Urinary bladder (tissue), 4 donors: Measurements from ENCODE around the gene RASAL2. TPM values are rescaled to one million over a fixed set of nuclear protein-coding genes. Genes with fewer than 3 reads are reported as not detected.

Experiments used
- DNase-seq: peaks from one replicate; pipeline ENCODE4 v3.0.0-alpha.2; 2015; ENCODE audit errors: extremely low spot score
- H3K27ac ChIP-seq: one replicate; pipeline ENCODE4 v1.5.1; 2013; ENCODE audit warnings: low read depth, mild to moderate bottlenecking, moderate library complexity
- H3K36me3 ChIP-seq: one replicate; pipeline ENCODE4 v1.6.1; 2013; ENCODE audit warnings: mild to moderate bottlenecking, moderate library complexity; ENCODE audit not compliant: insufficient read depth
- H3K4me1 ChIP-seq: one replicate; pipeline ENCODE4 v1.6.1; 2013; ENCODE audit warnings: mild to moderate bottlenecking, moderate library complexity; ENCODE audit not compliant: insufficient read depth
- H3K4me3 ChIP-seq: one replicate; pipeline ENCODE4 v1.5.1; 2013; ENCODE audit warnings: low read depth, low read length
- WGBS: extraction: QIAGEN DNeasy Blood & Tissue Kit; methylation state at CpG from one replicate; pipeline ENCODE4 v1.1.7; 2013; 5-methylcytosine and 5-hydroxymethylcytosine counted together
- polyA plus RNA-seq: library from polyadenylated mRNA; stranded (reverse); fragments of 200-250 nt; gene quantifications from one replicate; pipeline ENCODE4 v1.2.3, GENCODE V29; 2013
- total RNA-seq: library from RNA; depleted of rRNA; stranded (reverse); fragments of >200 nt; gene quantifications from one replicate; pipeline ENCODE4 v1.2.3, GENCODE V29; 2014
- donor health status: healthy with polysubstance abuse.
- donor health status: healthy.

RASAL2 gene
- 29.2 TPM for total RNA-seq
- polyA plus RNA-seq, result 8.8 TPM

- H3K27ac ChIP-seq, result peak within 1 kb of the TSS; percentile 76
- H3K4me1 ChIP-seq, result no peaks in the 10 kb centered on the region
- peak within 1 kb of the TSS; percentile 88 for H3K4me3 ChIP-seq
- H3K36me3 ChIP-seq, result no peaks in the 10 kb centered on the region
- peak; percentile 7 for DNase-seq
- WGBS, result under 1% methylated on average over 81 of the region's 82 CpGs
Observed at GRCh38 chr1:178093951-178094738, at the start of gene RASAL2. RASAL2 (plus strand) TSS chr1:178094104; CDS start chr1:178094493, 389 bp downstream.

- WGBS, result 68% methylated on average over 1 of the region's 1 CpG
- Histone ChIP-seq H3K27ac (no peak overlapping the region), H3K4me1 (no peaks in the 10 kb centered on the region), H3K36me3 (no peaks in the 10 kb centered on the region), H3K4me3 (no peak overlapping the region)
- DNase-seq, result no peak
Observed at GRCh38 chr1:178046591-178047270, 47.2 kb upstream of the RASAL2 start.

- no peak for DNase-seq
- Histone ChIP-seq H3K36me3 (no peaks in the 10 kb centered on the region), H3K27ac (no peak overlapping the region), H3K4me3 (no peak overlapping the region), H3K4me1 (no peaks in the 10 kb centered on the region)
- WGBS, result 67% methylated on average over 2 of the region's 2 CpGs
Observed at GRCh38 chr1:178047403-178048093, 46.4 kb upstream of the RASAL2 start.

GRCh38 chr1:178048426-178048825 is 45.5 kb upstream of the RASAL2 start:
- no peak overlapping the region for H3K27ac ChIP-seq
- no peak for DNase-seq
- no peaks in the 10 kb centered on the region for H3K4me1 ChIP-seq
- WGBS, result 96% methylated on average over 1 of the region's 1 CpG
- no peaks in the 10 kb centered on the region for H3K36me3 ChIP-seq
- H3K4me3 ChIP-seq, result no peak overlapping the region

- H3K4me1 ChIP-seq, result no peaks in the 10 kb centered on the region
- no peaks in the 10 kb centered on the region for H3K36me3 ChIP-seq
- H3K4me3 ChIP-seq, result no peak overlapping the region
- no peak for DNase-seq
- H3K27ac ChIP-seq, result no peak overlapping the region
Observed at GRCh38 chr1:178048883-178049282, 45.0 kb upstream of the RASAL2 start.

- Histone ChIP-seq H3K4me1 (no peaks in the 10 kb centered on the region), H3K4me3 (no peak overlapping the region), H3K36me3 (no peaks in the 10 kb centered on the region), H3K27ac (no peak overlapping the region)
- DNase-seq, result no peak
- 93% methylated on average over 6 of the region's 6 CpGs for WGBS
Observed at GRCh38 chr1:178050084-178050483, 43.8 kb upstream of the RASAL2 start.

- DNase-seq, result no peak
- Histone ChIP-seq H3K36me3 (no peaks in the 10 kb centered on the region), H3K4me1 (no peaks in the 10 kb centered on the region), H3K27ac (no peak overlapping the region), H3K4me3 (no peak overlapping the region)
- 28% methylated on average over 3 of the region's 3 CpGs for WGBS
Observed at GRCh38 chr1:178051071-178051470, 42.8 kb upstream of the RASAL2 start.

GRCh38 chr1:178052650-178053461 is 41.0 kb upstream of the RASAL2 start:
- DNase-seq, result no peak
- no peak overlapping the region for H3K27ac ChIP-seq
- H3K4me3 ChIP-seq, result no peak overlapping the region
- H3K36me3 ChIP-seq, result no peaks in the 10 kb centered on the region
- H3K4me1 ChIP-seq, result no peaks in the 10 kb centered on the region
- 58% methylated on average over 10 of the region's 10 CpGs for WGBS

GRCh38 chr1:178055093-178055492 is 38.8 kb upstream of the RASAL2 start:
- Histone ChIP-seq H3K27ac (no peak overlapping the region), H3K36me3 (no peaks in the 10 kb centered on the region), H3K4me3 (no peak overlapping the region), H3K4me1 (no peaks in the 10 kb centered on the region)
- WGBS, result 35% methylated on average over 5 of the region's 5 CpGs
- DNase-seq, result no peak

GRCh38 chr1:178055779-178056471 is 38.0 kb upstream of the RASAL2 start:
- no peak for DNase-seq
- 67% methylated on average over 8 of the region's 8 CpGs for WGBS
- peaks cover 1% of the 10 kb centered on the region for H3K4me1 ChIP-seq
- H3K36me3 ChIP-seq, result no peaks in the 10 kb centered on the region
- no peak overlapping the region for H3K4me3 ChIP-seq
- H3K27ac ChIP-seq, result no peak overlapping the region

GRCh38 chr1:178057141-178057765 is 36.7 kb upstream of the RASAL2 start:
- Histone ChIP-seq H3K4me3 (no peak overlapping the region), H3K36me3 (no peaks in the 10 kb centered on the region)
- no peak for DNase-seq

GRCh38 chr1:178057912-178058534 is 35.9 kb upstream of the RASAL2 start:
- 40% methylated on average over 7 of the region's 7 CpGs for WGBS
- no peaks in the 10 kb centered on the region for H3K36me3 ChIP-seq
- no peak for DNase-seq
- peaks cover 1% of the 10 kb centered on the region for H3K4me1 ChIP-seq
- H3K4me3 ChIP-seq, result no peak overlapping the region
- no peak overlapping the region for H3K27ac ChIP-seq

More at GRCh38 chr1:178057141-178057765, 36.7 kb upstream of the RASAL2 start:
- WGBS, result 63% methylated on average over 11 of the region's 11 CpGs
- Histone ChIP-seq H3K4me1 (peaks cover 1% of the 10 kb centered on the region), H3K27ac (no peak overlapping the region)
